ENCODE data around the gene CARMIL1. TPM values are rescaled to one million over a fixed set of nuclear protein-coding genes. Genes with fewer than 3 reads are reported as not detected.

The CARMIL1 gene
- total RNA-seq, 1 donor from 2014 or later: 19.6 TPM

DNA sequence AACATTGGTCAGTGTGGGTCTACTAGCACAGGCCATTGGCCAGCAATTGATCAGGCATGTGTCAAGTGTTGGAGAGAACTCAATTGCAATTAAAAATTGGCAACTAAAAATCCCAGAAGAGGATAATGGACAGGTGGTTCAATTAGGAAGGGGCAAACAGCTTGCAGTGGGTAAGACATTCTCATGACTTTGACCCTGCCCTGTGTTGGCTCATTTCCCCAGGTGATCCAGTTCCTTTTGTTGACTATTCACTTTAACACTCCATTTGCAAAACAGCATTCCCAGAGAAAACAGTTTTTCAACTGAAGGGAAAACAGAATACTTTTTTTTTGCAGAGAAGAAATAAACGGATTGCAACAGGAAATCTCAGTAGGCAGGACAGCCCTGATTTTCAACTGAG lies 343.9 kb downstream of the CARMIL1 start:
- Histone ChIP-seq H3K27me3 (no peaks in the 10 kb centered on the region), H3K27ac (no peak overlapping the region), H3K36me3 (no peaks in the 10 kb centered on the region), H3K4me1 (no peaks in the 10 kb centered on the region), H3K4me3 (no peak overlapping the region), H3K9me3 (no peaks in the 10 kb centered on the region)
- no peak for DNase-seq (ENCODE audit: extremely low spot score in 2 of 2)
- TF ChIP-seq, protein P1, sequence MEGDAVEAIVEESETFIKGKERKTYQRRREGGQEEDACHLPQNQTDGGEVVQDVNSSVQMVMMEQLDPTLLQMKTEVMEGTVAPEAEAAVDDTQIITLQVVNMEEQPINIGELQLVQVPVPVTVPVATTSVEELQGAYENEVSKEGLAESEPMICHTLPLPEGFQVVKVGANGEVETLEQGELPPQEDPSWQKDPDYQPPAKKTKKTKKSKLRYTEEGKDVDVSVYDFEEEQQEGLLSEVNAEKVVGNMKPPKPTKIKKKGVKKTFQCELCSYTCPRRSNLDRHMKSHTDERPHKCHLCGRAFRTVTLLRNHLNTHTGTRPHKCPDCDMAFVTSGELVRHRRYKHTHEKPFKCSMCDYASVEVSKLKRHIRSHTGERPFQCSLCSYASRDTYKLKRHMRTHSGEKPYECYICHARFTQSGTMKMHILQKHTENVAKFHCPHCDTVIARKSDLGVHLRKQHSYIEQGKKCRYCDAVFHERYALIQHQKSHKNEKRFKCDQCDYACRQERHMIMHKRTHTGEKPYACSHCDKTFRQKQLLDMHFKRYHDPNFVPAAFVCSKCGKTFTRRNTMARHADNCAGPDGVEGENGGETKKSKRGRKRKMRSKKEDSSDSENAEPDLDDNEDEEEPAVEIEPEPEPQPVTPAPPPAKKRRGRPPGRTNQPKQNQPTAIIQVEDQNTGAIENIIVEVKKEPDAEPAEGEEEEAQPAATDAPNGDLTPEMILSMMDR (IDR thresholded peaks at IDR 0.05): no peak
- TF ChIP-seq POLR2AphosphoS5 (IDR thresholded peaks at IDR 0.05; ENCODE audit: insufficient read depth in 1 of 2, low read depth in 1 of 2) (no peak), POLR2A (IDR thresholded peaks at IDR 0.05) (no peak)
- intact Hi-C loops (cut with DNase I): no loop called here

DNA sequence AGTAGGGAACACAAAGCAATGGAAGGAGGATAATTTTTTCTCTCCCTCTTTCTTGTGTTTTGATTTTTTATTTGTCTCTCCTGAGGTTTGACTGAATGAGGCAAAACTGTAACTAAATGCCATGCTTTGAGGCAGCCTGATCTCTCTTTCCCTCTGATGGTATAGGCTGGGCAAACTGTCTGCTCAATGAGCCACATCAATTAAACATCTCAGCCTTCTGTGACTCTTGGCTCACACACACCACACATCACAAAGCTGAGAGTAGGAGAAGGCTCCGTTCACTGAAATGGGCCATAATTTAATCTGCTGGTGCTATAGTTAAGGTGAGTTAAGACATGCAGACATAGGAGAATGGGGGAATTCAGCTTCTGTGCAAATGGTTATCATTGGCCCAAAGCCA lies 344.7 kb downstream of the CARMIL1 start:
- Histone ChIP-seq H3K9me3 (no peaks in the 10 kb centered on the region), H3K27ac (no peak overlapping the region), H3K36me3 (no peaks in the 10 kb centered on the region), H3K27me3 (no peaks in the 10 kb centered on the region), H3K4me1 (no peaks in the 10 kb centered on the region), H3K4me3 (no peak overlapping the region)
- intact Hi-C loops (cut with DNase I): no loop called here
- TF ChIP-seq, protein P1 (IDR thresholded peaks at IDR 0.05): no peak
- TF ChIP-seq POLR2A (IDR thresholded peaks at IDR 0.05) (no peak), POLR2AphosphoS5 (IDR thresholded peaks at IDR 0.05; ENCODE audit: insufficient read depth in 1 of 2, low read depth in 1 of 2) (no peak)
- no peak for DNase-seq (ENCODE audit: extremely low spot score in 2 of 2)

DNA sequence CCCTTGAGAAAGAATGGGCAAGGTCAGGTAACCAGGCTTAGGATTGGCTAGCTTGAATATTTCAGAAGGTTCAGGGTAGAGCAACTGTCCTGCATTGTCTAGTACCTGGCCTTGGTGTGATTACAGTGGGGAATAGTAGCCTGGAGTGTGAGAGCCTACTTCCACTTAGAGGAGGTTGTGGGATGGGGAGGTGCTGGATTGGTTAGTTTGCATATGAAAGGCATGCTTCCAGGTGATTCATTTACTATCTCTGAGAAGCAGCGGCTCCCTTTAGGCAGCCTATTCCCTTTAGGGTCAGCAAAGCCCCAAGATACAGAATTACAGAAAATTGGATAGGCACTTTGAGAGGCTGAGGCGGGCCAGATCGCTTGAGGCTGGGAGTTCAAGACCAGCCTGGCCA lies 347.8 kb downstream of the CARMIL1 start:
- no peaks in the 10 kb centered on the region for H3K27me3 ChIP-seq
- no peak overlapping the region for H3K4me3 ChIP-seq
- H3K27ac ChIP-seq: no peak overlapping the region
- DNase-seq (ENCODE audit: extremely low spot score in 2 of 2): no peak
- no peaks in the 10 kb centered on the region for H3K4me1 ChIP-seq
- H3K36me3 ChIP-seq: no peaks in the 10 kb centered on the region
- H3K9me3 ChIP-seq: no peaks in the 10 kb centered on the region
- TF ChIP-seq POLR2AphosphoS5 (IDR thresholded peaks at IDR 0.05; ENCODE audit: insufficient read depth in 1 of 2, low read depth in 1 of 2) (no peak), POLR2A (IDR thresholded peaks at IDR 0.05) (no peak)
- TF ChIP-seq, protein P1 (IDR thresholded peaks at IDR 0.05): no peak
- intact Hi-C loops (cut with DNase I): no loop called here

DNA sequence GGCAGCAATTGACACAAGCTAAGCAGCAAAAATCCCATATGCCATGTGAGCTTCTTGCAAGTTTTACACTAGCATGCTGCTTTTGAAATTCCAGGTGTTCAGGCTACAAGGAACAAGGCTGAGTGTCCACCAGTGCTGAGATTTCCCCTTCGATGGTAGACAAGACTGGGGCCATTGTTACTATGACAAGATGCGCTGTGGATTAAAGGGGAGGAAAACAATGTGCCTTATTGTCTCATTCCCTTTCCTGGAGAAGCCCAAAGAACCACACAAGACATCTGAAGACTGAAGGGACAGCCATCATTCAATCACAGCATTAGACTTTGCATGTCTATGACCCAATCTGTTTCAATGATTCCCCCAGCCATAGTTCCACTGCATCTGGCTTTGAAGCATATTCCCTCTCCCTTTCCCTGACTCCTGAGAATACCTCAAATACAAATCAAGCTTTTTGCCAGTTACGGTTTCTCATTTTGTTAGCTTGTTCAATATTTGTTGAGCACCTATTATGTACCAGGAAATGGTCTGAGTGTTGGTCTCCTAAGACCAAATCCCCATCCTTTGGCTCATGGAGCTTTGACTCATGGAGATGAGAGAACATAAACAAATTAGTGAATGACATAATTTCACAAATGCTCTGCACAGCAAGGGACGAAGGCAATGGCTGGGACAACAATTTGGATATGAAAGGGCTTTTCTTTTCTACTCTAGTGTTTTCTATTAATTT lies 349.5 kb downstream of the CARMIL1 start:
- Histone ChIP-seq H3K4me1 (no peaks in the 10 kb centered on the region), H3K27ac (no peak overlapping the region), H3K4me3 (no peak overlapping the region), H3K9me3 (no peaks in the 10 kb centered on the region), H3K36me3 (no peaks in the 10 kb centered on the region), H3K27me3 (no peaks in the 10 kb centered on the region)
- intact Hi-C loops (cut with DNase I): no loop called here
- DNase-seq (ENCODE audit: extremely low spot score in 2 of 2): no peak
- TF ChIP-seq POLR2AphosphoS5 (IDR thresholded peaks at IDR 0.05; ENCODE audit: insufficient read depth in 1 of 2, low read depth in 1 of 2) (no peak), POLR2A (IDR thresholded peaks at IDR 0.05) (no peak)
- TF ChIP-seq, protein P1 (IDR thresholded peaks at IDR 0.05): no peak

DNA sequence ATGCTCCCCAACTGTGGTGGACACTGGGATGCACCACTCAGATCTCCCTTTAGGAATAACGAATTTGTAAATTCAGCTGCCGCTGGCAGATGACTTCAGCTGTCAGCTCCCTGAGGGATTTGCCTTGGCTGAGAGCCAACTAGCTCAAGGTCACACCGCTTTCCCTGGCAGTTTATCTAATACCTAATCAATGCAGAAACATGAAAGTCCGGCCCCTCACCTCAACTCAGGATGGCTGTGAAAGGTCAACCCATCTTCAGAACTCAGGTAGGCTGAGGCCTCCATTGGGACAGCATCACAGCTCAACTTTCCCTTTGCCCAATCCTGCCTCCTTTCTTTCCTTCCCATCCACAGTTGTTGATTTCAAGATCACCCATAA lies 350.0 kb downstream of the CARMIL1 start:
- Histone ChIP-seq H3K27ac (no peak overlapping the region), H3K4me1 (no peaks in the 10 kb centered on the region), H3K36me3 (no peaks in the 10 kb centered on the region), H3K27me3 (no peaks in the 10 kb centered on the region), H3K4me3 (no peak overlapping the region), H3K9me3 (no peaks in the 10 kb centered on the region)
- no peak for DNase-seq (ENCODE audit: extremely low spot score in 2 of 2)
- TF ChIP-seq, protein P1 (IDR thresholded peaks at IDR 0.05): no peak
- TF ChIP-seq POLR2A (IDR thresholded peaks at IDR 0.05): no peak
- TF ChIP-seq POLR2AphosphoS5 (IDR thresholded peaks at IDR 0.05; ENCODE audit: insufficient read depth in 1 of 2, low read depth in 1 of 2): no peak
- intact Hi-C loops (cut with DNase I): no loop called here
